Right lobe of liver (tissue), 4 donors: ENCODE data around the gene ALDH3B1.

Source experiments
- CTCF ChIP-seq, 4 donors: fragments of 200-600 bp in 3 of 4; fragments of 450-650 bp in 1 of 4; IDR thresholded peaks; one replicate each; pipeline versions ENCODE4 v1.5.1 to v1.8.0; 2016 to 2022; ENCODE audit warnings: antibody characterized with exemption in 4 of 4, mild to moderate bottlenecking in 2 of 4
- POLR2A ChIP-seq: fragments of 450-650 bp; IDR thresholded peaks from one replicate; pipeline ENCODE4 v1.6.1; 2017; ENCODE audit warnings: antibody characterized with exemption, mild to moderate bottlenecking
- donor health status: DM: no; HTN: no; CAD: no.
- donor health status: DM: no; HTN: no; CAD: no.
- donor health status: DM: no; HTN: yes; CAD: no.

GRCh38 chr11:68037411-68038225 is 27.5 kb downstream of the ALDH3B1 start:
- TF ChIP-seq POLR2A (no peak), CTCF (IDR thresholded peaks at IDR 0.05) (no peak)
